G401.6 (cell line): ENCODE data around the gene METTL23.

Source experiments
- FAIRE-seq: peaks from 2 replicates; lab custom pipeline; 2012; peaks lifted over from hg19 to GRCh38; lab: Jason Lieb, UNC

METTL23 gene

GRCh38 chr17:76775021-76775600, 48.5 kb downstream of the METTL23 start:
- no peak for FAIRE-seq

- no peak for FAIRE-seq
Observed at GRCh38 chr17:76781056-76781982, 54.7 kb downstream of the METTL23 start.

- FAIRE-seq = no peak
Observed at GRCh38 chr17:76783146-76783545, 56.5 kb downstream of the METTL23 start.
